Nucleus accumbens (tissue), 56 donors: ENCODE results near the gene CACNA1H.

ENCODE experiments used
- DNase-seq, 56 donors: peaks; one replicate each; lab custom pipeline; 2025; lab: John Stamatoyannopoulos, UW

Gene CACNA1H

DNA sequence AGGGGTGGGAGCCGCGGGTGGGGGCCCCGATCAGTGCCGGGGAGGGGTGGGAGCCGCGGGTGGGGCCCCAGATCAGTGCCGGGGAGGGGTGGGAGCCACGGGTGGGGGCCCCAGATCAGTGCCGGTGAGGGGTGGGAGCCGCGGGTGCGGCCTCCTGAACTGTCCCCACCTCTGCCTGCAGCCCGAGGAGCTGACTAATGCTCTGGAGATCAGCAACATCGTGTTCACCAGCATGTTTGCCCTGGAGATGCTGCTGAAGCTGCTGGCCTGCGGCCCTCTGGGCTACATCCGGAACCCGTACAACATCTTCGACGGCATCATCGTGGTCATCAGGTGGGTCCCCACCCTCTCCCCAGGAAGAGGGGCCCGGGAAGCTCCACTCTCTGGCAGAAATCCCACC is 52.0 kb downstream of the CACNA1H start:
- DNase-seq, result no peak

DNA sequence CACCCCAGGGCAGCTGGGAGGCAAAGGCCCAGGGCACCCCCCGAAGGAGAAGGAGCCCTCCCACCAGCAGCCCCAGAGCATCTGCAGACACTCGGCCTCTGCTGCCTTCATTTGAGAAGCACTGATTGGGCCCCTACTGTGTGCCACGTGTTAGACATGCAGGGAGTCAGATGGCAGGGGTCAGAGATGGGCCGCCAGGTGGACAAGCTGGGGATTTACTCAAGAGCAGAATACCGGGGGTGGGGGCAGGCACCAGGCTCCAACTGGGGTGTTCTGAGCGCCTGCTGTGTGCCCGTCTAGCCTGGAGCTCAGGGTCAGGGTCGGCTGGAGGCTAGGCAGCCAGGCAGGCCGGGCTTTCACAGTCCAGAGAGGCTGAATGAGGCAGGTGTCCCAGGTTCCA is 53.4 kb downstream of the CACNA1H start:
- DNase-seq, result no peak

DNA sequence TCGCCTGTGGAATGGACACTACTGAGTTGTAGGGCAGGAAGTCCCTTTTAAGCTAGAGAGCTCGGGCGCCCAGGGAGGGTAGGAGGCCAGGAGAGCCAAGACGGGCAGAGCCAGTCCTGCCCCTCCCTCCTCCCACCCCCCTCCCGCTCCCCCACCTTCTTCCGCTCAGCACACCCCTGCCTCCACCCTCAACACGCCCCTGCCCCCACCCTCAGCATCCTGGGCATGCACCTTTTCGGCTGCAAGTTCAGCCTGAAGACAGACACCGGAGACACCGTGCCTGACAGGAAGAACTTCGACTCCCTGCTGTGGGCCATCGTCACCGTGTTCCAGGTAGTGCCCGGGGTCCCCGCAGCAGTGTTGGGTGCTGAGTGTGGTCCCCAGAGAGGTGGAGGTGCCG is 53.9 kb downstream of the CACNA1H start:
- DNase-seq, result no peak

DNA sequence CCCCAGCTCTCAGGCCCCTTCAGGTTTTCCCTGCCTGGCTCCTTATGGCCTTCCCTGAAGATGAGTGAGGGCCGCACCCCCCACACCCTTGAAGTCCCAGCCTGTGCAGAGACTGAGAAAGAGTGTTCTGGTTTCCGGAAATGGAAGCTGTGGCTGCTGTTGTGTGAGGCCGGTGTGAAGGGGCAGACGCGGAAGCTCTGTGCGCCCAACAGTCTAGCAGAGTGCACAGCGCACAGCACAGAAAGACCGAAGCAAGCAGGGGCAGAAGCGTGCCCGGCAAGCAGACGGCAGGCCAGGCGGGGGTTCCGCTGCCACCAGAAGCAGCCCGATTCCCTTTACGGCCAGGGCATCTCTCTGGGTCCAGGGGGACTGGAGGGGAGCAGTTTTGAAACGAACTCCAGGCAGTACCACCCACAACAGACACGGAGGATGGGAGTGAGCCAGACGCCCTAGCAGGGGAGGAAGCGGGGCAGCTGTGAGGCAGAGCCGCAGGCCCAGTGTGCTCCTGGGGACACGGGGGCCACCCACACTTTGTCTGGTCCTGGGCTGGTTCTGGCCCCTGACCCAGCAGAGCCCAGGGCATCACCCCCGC is 55.4 kb downstream of the CACNA1H start:
- no peak for DNase-seq

DNA sequence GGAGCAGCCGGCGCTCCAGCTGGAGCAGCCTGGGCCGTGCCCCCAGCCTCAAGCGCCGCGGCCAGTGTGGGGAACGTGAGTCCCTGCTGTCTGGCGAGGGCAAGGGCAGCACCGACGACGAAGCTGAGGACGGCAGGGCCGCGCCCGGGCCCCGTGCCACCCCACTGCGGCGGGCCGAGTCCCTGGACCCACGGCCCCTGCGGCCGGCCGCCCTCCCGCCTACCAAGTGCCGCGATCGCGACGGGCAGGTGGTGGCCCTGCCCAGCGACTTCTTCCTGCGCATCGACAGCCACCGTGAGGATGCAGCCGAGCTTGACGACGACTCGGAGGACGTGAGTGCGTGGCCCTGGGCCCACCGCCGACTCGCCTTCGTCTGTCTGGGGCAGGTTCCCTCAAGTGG is 56.2 kb downstream of the CACNA1H start:
- no peak for DNase-seq

DNA sequence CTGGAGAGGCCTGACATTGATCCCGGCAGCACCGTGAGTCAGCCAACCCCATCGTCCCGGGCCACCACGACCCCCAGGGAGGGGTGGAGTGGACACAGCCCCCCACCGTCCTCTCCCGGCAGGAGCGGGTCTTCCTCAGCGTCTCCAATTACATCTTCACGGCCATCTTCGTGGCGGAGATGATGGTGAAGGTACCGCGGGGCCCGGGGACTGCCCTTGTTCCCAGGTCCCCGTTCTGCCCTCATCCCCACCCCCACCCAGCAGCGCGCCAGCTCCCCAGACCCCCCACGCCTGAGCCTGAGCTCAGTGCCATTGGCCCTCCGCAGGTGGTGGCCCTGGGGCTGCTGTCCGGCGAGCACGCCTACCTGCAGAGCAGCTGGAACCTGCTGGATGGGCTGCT is 57.6 kb downstream of the CACNA1H start:
- no peak for DNase-seq

DNA sequence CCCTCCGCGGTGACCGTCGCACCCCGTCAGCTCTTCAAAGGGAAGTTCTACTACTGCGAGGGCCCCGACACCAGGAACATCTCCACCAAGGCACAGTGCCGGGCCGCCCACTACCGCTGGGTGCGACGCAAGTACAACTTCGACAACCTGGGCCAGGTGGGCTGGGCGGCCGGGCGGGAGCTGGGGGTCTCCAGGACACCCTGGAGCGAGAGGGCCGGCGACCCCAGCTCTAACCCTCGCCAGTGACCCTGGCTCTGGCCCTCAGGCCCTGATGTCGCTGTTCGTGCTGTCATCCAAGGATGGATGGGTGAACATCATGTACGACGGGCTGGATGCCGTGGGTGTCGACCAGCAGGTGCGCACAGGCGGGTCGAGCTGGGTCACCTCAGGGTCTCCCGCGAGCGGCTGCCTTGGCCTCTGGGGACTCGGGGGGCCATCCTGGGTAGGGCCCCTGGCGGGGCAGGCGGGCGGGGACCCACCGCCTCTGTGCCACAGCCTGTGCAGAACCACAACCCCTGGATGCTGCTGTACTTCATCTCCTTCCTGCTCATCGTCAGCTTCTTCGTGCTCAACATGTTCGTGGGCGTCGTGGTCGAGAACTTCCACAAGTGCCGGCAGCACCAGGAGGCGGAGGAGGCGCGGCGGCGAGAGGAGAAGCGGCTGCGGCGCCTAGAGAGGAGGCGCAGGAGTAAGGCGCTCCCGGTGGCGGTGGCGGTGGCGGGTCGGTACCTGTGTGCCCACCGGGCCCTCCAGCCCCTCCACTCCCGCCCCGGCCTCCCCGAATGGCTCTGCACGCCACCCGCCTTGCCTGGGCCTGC is 58.8 kb downstream of the CACNA1H start:
- DNase-seq, result no peak

DNA sequence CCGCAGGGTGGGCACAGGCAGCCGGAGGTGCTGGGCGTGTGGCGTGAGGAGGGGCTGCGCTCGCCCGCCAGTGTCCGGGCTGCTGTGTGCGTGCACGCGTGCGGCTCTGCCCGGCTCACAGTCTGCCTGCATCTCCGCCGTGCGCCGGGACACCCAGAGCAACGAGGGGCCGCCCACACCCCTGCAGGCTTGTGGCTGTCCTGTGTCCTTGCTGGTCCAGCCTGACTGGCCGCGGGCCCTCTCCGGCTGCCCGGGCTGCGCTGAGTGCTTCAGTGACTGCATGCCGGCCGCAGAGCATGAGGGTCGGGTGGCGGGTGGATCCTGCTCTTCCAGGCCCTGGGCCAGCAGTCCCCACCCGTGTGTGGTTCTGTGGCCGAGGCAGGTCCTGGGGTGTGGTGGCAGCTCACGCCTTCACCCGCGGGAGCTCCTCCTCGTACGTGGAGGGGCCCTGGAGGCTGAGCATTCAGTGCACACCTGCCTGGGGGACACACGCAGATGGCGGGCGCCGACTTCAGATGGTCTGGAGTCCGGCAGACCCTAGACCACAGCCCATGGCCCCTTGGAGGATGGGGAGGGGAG is 59.8 kb downstream of the CACNA1H start:
- no peak for DNase-seq

DNA sequence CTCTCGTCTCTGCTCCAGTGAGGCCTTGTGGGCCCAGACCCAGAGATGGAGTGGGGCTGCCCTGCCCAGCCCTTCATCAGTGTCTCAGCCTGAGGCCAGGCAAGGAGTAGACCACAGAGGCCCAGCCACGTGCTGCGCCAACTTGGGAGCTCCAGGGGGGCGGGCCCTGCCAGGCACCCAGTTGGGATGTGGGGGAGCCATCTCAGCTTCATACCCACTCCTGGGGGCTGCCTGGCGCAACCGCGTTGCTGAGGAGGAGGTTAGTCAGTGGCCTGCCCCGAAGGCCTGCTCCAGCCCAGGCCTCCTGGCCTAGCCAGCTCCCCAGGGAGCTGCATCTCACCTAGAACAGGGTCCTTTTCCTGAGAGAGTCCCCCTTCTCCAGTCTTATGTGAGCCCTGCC is 60.3 kb downstream of the CACNA1H start:
- no peak for DNase-seq

DNA sequence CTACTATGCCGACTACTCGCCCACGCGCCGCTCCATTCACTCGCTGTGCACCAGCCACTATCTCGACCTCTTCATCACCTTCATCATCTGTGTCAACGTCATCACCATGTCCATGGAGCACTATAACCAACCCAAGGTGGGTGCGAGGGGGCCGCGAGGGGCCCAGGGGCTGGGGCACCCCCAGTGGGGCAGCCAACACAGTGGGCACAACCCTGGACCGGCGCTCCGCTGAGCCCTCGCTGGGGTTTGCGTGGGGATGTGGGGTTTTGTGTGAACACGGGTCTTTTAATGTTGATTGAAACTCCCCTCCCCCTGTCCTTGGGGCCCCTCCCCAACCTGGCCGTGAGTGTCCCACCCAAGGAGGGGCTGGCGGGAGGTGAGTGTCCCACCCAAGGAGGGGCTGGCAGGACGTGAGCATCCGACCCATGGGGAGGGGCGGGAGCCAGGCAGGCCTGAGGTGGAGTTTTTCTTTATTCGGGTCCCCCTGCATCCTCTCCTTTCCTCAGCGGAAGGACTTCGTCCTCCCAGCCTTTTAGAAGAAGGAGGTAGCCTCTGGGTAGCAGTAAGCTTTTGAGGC is 61.0 kb downstream of the CACNA1H start:
- no peak for DNase-seq

DNA sequence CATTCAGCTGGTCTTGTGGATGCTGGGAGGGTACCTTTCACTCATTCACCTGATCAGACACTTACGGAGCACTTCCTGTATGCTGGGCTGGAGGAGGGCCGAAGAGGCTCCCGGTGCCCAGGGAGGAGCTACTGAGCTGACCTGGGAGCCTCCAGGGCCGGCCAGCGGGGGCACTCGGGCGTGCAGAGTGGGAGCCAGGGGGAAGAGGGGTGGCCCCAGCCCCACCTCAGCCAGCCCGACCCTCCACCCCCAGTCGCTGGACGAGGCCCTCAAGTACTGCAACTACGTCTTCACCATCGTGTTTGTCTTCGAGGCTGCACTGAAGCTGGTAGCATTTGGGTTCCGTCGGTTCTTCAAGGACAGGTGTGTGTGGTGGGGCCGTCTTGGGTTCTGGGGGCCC is 61.8 kb downstream of the CACNA1H start:
- no peak for DNase-seq

DNA sequence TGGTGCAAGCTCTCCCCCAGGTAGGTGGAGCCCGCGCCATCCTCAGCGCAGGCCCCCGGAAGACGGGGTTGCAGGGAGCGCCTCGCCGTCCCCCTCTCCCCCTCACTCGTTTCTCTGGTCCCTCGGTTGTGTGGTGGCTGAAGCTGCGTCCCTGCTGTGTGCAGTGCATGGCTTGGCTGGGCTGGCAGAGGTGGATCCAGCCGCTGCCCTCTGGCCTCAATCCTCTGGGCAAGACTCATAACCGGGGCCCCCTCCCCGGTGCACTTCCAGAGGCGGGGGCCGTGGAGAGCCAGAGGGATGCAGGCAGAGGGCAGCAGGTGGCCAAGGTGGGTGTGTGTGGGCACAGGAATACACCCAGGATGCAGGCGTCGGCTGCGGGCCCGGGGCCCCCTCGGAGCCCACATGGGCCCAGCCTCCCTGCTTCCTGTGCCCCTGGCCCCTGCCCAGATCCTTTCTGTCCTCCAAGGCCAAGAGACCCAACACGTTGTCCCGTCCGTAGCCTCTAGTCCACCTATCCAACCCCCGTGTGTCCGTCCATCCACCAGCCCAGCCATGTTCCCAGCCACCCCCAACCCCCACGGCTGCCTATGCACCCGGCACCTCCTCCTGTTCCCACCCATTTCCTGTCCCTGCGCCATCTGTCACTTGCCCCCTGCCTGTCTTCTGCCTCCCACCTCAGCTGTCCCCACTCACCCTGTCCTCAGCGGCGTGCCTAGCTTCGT is 62.8 kb downstream of the CACNA1H start:
- DNase-seq, result no peak

DNA sequence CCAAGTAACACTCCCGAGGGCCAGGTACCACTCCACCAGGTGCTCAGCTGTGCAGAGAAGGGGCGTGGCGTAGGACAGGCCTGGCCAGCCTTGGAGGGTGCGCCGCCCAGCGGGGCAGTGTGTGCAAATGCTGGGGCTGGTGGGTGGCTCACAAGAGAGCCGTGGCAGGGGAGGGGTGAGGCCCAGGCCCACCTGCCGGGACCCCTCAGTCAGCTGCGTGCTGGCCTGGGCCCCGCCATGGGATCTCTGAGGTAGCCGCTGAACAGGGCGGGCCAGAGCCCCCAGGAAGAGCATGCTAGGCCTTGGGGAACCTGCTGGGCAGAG is 63.4 kb downstream of the CACNA1H start:
- no peak for DNase-seq

DNA sequence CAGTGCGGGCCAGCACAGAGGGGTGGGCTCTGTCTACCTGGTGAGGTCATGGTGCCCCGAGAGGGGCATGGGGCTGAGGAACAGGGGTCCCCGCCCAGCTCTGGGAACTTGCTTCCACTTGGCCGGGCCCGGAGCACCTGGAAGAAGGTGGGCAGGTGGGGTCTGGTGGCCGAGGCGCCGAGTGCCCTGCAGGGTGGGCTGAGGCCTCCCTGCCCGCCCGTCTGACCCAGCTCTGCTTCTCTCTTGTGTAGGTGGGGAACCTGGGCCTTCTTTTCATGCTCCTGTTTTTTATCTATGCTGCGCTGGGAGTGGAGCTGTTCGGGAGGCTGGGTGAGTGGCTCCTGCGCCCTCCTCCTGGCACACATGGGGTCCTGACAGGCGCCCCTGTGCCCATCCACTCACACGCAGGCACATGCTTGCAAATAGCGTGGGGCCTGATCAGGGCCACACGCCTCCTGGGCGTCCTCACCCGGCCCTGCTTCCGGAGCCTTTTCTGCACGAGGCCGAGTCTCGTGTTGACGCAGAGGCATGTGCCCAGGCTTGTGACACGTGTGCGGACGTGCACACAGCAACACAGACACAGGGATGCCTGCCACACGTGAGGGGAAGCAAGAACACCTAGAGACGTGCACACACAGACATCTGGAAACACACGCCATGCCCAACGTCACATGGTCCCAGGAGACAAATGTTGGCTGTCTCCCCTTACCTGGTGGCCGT is 63.9 kb downstream of the CACNA1H start:
- peak in 1 of 56 donors; percentile 10 for DNase-seq

DNA sequence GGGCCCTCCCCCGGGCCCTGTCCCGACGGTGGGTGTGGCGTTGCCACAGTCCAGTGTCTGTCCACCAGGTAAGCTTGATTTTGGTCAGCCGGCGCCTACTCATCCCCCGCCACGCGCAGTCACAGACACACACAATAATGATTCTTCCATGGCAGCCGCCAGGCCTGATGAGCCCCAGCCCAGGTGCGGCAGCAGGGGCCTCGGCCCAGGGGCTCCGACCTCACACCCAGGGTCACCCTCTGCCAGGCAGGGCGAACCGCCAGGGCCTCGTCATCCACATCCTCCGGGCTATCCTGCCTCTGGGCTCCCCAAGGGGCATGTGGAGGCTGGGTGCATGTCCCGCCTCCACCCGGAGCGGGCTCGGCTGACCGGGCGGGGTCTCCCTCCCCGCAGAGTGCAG is 64.6 kb downstream of the CACNA1H start:
- no peak for DNase-seq

DNA sequence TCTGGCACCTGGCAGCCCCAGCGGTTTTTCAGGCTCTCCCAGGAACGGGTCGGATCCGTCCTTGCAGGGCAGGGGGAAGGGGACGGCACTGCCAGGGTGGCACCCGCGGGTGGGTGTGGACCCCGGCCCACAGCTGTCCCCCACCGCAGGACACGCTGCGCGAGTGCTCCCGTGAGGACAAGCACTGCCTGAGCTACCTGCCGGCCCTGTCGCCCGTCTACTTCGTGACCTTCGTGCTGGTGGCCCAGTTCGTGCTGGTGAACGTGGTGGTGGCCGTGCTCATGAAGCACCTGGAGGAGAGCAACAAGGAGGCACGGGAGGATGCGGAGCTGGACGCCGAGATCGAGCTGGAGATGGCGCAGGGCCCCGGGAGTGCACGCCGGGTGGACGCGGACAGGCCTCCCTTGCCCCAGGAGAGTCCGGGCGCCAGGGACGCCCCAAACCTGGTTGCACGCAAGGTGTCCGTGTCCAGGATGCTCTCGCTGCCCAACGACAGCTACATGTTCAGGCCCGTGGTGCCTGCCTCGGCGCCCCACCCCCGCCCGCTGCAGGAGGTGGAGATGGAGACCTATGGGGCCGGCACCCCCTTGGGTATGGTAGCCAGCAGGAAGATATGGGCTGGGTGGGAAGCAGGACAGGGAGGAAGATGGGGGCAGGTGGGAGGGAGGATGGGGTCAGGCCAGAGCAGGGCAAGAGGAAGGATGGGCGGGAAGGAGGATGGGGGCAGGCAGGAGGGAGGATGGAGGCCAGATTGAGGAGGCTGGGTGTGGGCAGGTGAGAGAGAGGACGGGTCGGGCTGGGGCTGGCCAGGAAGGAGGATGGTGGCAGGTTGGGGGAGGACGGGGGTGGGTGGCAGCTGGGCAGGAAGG is 65.4 kb downstream of the CACNA1H start:
- no peak for DNase-seq

DNA sequence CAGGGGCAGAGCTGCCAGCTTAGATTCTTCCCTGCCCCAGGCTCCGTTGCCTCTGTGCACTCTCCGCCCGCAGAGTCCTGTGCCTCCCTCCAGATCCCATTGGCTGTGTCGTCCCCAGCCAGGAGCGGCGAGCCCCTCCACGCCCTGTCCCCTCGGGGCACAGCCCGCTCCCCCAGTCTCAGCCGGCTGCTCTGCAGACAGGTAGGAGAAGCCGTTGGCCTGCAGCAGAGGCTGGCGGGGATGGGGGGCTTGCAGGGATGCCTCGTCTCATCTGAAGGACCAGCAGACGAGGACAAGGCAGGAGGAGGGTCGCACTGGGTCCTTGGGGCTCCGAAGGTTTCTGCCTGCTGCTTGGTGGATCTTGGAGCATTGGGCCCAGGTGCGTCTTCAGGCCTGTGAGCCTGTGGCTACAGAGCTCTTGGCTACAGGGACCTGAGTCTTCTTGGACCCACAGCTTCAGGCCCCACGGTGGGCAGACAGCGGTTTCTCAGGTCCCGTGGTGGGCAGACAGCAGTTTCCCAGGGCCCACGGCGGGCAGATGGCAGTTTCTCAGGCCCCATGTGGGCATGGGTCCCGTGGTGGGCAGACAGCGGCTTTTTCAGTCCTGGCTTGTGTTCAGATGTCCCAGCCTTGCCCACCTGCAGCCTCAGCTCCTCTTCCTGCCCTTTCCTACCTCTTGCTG is 66.2 kb downstream of the CACNA1H start:
- DNase-seq, result no peak

DNA sequence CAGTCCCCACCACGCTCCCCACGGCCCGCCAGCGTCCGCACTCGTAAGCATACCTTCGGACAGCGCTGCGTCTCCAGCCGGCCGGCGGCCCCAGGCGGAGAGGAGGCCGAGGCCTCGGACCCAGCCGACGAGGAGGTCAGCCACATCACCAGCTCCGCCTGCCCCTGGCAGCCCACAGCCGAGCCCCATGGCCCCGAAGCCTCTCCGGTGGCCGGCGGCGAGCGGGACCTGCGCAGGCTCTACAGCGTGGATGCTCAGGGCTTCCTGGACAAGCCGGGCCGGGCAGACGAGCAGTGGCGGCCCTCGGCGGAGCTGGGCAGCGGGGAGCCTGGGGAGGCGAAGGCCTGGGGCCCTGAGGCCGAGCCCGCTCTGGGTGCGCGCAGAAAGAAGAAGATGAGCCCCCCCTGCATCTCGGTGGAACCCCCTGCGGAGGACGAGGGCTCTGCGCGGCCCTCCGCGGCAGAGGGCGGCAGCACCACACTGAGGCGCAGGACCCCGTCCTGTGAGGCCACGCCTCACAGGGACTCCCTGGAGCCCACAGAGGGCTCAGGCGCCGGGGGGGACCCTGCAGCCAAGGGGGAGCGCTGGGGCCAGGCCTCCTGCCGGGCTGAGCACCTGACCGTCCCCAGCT is 67.3 kb downstream of the CACNA1H start:
- DNase-seq, result no peak
